Fibroblast of skin of abdomen (primary cell): Measurements from ENCODE around the gene XPR1.
A peak's percentile ranks its signal among the peaks of the same experiment; 100 is the strongest.
"Not testable (repeated sequence)": the region's sequence is repeated elsewhere in the genome, so short reads cannot be mapped to it uniquely, and the experiment has no call there.

Experiments used
- DNase-seq: peaks from one replicate; pipeline ENCODE4 v3.0.0-alpha.2; 2013

XPR1 gene

GRCh38 chr1:180842491-180843275 is 210.9 kb downstream of the XPR1 start:
- no peak for DNase-seq

GRCh38 chr1:180845352-180845751 is 213.5 kb downstream of the XPR1 start:
- DNase-seq = no peak

- DNase-seq = no peak
These were observed 216.4 kb downstream of the XPR1 start for GRCh38 chr1:180848191-180848590.

- no peak for DNase-seq
These were observed 217.4 kb downstream of the XPR1 start for GRCh38 chr1:180849031-180849775.

- DNase-seq = no peak
These were observed 220.4 kb downstream of the XPR1 start for GRCh38 chr1:180851995-180852887.

- no peak for DNase-seq
These were observed 222.2 kb downstream of the XPR1 start for GRCh38 chr1:180854001-180854400.

GRCh38 chr1:180854456-180854855 is 222.6 kb downstream of the XPR1 start:
- no peak for DNase-seq

GRCh38 chr1:180857947-180858725 is 226.3 kb downstream of the XPR1 start:
- DNase-seq = not testable (repeated sequence)

- no peak for DNase-seq
These were observed 227.5 kb downstream of the XPR1 start for GRCh38 chr1:180859306-180859705.

- DNase-seq = no peak
These were observed 228.7 kb downstream of the XPR1 start for GRCh38 chr1:180860535-180860934.

GRCh38 chr1:180862305-180862704 is 230.5 kb downstream of the XPR1 start:
- DNase-seq = no peak

- DNase-seq = peak; percentile 59
These were observed 231.4 kb downstream of the XPR1 start for GRCh38 chr1:180863158-180863775.

GRCh38 chr1:180881806-180882509 is 250.1 kb downstream of the XPR1 start:
- DNase-seq = peak; percentile 47

- no peak for DNase-seq
These were observed 252.9 kb downstream of the XPR1 start for GRCh38 chr1:180884588-180885300.

GRCh38 chr1:180886338-180886737 is 254.5 kb downstream of the XPR1 start:
- no peak for DNase-seq

- DNase-seq = no peak
These were observed 256.0 kb downstream of the XPR1 start for GRCh38 chr1:180887841-180888240.

- DNase-seq = no peak
These were observed 257.0 kb downstream of the XPR1 start for GRCh38 chr1:180888870-180889269.

GRCh38 chr1:180889325-180889724 is 257.5 kb downstream of the XPR1 start:
- no peak for DNase-seq

GRCh38 chr1:180892272-180892671 is 260.4 kb downstream of the XPR1 start:
- DNase-seq = no peak

- DNase-seq = no peak
These were observed 260.9 kb downstream of the XPR1 start for GRCh38 chr1:180892675-180893074.
